ENCODE data around the gene LSM12. TPM values are rescaled to one million over a fixed set of nuclear protein-coding genes. Genes with fewer than 3 reads are reported as not detected.

Gene LSM12
- total and polyA plus RNA-seq, 2 donors (not counting 3 experiments of a cell fraction or from before 2014, with no cell fraction given), result 36.5 to 68.9 TPM

DNA sequence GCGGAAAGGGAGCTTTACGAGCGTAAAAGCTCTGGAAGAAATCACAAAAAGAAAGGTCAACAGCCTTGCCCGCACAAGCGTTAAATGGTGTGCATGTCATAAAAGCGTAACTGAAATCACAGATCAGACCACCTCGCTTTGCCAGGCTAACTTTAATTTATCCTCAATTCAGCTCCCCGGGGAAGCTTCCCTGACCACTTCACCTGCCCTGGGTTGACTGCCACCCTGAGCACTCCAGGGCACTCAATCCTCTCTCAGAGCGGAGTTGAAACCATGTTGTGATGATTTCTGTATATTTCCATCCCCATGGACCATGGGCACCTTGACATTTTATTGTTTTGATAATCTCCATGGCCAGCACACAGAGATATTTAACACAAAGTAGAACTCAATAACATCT is 78.2 kb downstream of the LSM12 start:
- no peaks in the 10 kb centered on the region for H3K79me2 ChIP-seq (ENCODE audit: control insufficient read depth, insufficient read depth, low read length)
- H3K27ac ChIP-seq (ENCODE audit: insufficient read depth, low read depth, low read length), result no peak overlapping the region
- H3K4me1 ChIP-seq (ENCODE audit: control insufficient read depth, extremely low read depth, insufficient read depth, low read length), result peaks cover 4% of the 10 kb centered on the region
- no peak overlapping the region for H2AFZ ChIP-seq (ENCODE audit: low read depth, low read length)
- H4K20me1 ChIP-seq (replicated peaks; ENCODE audit: control insufficient read depth, extremely low read depth, insufficient read depth, low read length), result no peaks in the 10 kb centered on the region
- H3K4me3 ChIP-seq (replicated peaks in 1 of 3; ENCODE audit: insufficient read depth in 1 of 3, low read depth in 1 of 3, low read length in 3 of 3), result no peak overlapping the region
- dilution Hi-C loops (cut with MboI; ENCODE audit: extremely low pct_ligation_motif_present, low sequenced_read_pairs) (no loop called here), intact Hi-C loops (cut with micrococcal nuclease) (no loop called here)
- no peak for TF ChIP-seq MYC (IDR thresholded peaks at IDR 0.05; ENCODE audit: low read depth, low read length)
- no peak for TF ChIP-seq FOS (IDR thresholded peaks at IDR 0.05; ENCODE audit: borderline replicate concordance, insufficient read depth, low read length)
- TF ChIP-seq JUN (IDR thresholded peaks at IDR 0.05; ENCODE audit: borderline replicate concordance, insufficient read depth, insufficient read length, low read depth), result no peak
- no peak for TF ChIP-seq GATA2 (IDR thresholded peaks at IDR 0.05; ENCODE audit: insufficient read depth, insufficient read length, low read depth, low read length)
- TF ChIP-seq, protein P1, sequence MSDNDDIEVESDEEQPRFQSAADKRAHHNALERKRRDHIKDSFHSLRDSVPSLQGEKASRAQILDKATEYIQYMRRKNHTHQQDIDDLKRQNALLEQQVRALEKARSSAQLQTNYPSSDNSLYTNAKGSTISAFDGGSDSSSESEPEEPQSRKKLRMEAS (IDR thresholded peaks at IDR 0.05; ENCODE audit: insufficient read depth, insufficient read length), result no peak
- no peak for TF ChIP-seq POLR2A (IDR thresholded peaks at IDR 0.05; ENCODE audit: low read depth, low read length)
- TF ChIP-seq, protein P2, sequence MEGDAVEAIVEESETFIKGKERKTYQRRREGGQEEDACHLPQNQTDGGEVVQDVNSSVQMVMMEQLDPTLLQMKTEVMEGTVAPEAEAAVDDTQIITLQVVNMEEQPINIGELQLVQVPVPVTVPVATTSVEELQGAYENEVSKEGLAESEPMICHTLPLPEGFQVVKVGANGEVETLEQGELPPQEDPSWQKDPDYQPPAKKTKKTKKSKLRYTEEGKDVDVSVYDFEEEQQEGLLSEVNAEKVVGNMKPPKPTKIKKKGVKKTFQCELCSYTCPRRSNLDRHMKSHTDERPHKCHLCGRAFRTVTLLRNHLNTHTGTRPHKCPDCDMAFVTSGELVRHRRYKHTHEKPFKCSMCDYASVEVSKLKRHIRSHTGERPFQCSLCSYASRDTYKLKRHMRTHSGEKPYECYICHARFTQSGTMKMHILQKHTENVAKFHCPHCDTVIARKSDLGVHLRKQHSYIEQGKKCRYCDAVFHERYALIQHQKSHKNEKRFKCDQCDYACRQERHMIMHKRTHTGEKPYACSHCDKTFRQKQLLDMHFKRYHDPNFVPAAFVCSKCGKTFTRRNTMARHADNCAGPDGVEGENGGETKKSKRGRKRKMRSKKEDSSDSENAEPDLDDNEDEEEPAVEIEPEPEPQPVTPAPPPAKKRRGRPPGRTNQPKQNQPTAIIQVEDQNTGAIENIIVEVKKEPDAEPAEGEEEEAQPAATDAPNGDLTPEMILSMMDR (IDR thresholded peaks at IDR 0.05; ENCODE audit: extremely low read depth in 1 of 2, insufficient read depth in 1 of 2, low read depth in 1 of 2, low read length in 2 of 2), result no peak
- no peak for TF ChIP-seq POLR2AphosphoS5 (IDR thresholded peaks at IDR 0.05; ENCODE audit: insufficient read depth, low read depth, low read length)
- no peaks in the 10 kb centered on the region for H3K9me1 ChIP-seq (replicated peaks; ENCODE audit: control insufficient read depth, extremely low read depth, insufficient read depth, low read length)
- no peaks in the 10 kb centered on the region for H3K9me3 ChIP-seq (replicated peaks; ENCODE audit: control insufficient read depth, insufficient read depth, low read length)
- FAIRE-seq (no peak), DNase-seq (ENCODE audit: low read depth, low spot score) (no peak)
- no peak overlapping the region for H3K4me2 ChIP-seq (ENCODE audit: insufficient read depth, low read length)
- H3K36me3 ChIP-seq (ENCODE audit: control insufficient read depth in 2 of 2, extremely low read depth in 1 of 2, insufficient read depth in 2 of 2, low read length in 2 of 2), result no peaks in the 10 kb centered on the region
- no TSS peak for BruUV-seq (replicated peaks)
- CTCF ChIA-PET, result interaction anchor here (12.7 kb wide), 1 partner anchor 45 kb away, joined by 182 read pairs; the partner anchor contains the start of gene PPY
- POLR2A ChIA-PET, result no interaction called here
- H3K9ac ChIP-seq (replicated peaks; ENCODE audit: extremely low read depth, insufficient read depth, low read length), result no peak overlapping the region
- peaks cover under 1 to 3% of the 10 kb centered on the region in 2 experiments for H3K27me3 ChIP-seq (ENCODE audit: control insufficient read depth in 2 of 2, insufficient read depth in 2 of 2, low read length in 2 of 2)
